Frontal cortex (tissue), 4 donors: ENCODE results near the gene DPH2. TPM values are rescaled to one million over a fixed set of nuclear protein-coding genes. Genes with fewer than 3 reads are reported as not detected.

Source experiments
- DNase-seq, 2 donors: peaks; one replicate each; pipeline ENCODE4 v3.0.0; 2012; ENCODE audit warnings: low spot score in 2 of 2
- FAIRE-seq: peaks from 2 replicates; lab custom pipeline; 2012; peaks lifted over from hg19 to GRCh38; lab: Jason Lieb, UNC
- total RNA-seq: library from RNA; depleted of rRNA; stranded (reverse); fragments of >200 nt; gene quantifications from one replicate; pipeline ENCODE4 v1.2.3, GENCODE V29; 2014
- donor health status: control.
- donor health status: control.
- donor health status: control.

Gene DPH2
- total RNA-seq, 1 donor from 2014 or later: 12.2 TPM

DNA sequence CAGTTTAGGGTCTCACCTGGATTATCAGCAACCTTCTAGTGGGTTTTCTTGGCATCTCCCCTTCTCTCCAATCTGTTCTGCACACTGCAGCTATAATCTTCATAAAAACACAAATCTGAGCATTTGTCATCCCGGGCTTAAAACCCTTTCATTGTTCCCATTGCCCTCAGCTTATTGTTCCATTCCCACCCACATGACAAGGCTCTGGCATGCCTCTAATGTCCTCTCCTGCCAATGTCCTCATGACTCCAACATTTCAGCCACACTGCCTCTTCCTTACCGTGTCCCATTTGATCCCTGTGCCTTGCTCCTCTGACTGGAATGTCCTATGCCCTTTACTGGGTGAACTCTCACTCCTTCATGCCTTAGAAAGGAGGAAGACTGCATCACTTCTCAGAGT is 7.5 kb upstream of the DPH2 start:
- FAIRE-seq: no peak
- DNase-seq: no peak

- FAIRE-seq: no peak
- DNase-seq: no peak
Measured at GRCh38 chr1:43963006-43963405, 6.8 kb upstream of the DPH2 start.

DNA sequence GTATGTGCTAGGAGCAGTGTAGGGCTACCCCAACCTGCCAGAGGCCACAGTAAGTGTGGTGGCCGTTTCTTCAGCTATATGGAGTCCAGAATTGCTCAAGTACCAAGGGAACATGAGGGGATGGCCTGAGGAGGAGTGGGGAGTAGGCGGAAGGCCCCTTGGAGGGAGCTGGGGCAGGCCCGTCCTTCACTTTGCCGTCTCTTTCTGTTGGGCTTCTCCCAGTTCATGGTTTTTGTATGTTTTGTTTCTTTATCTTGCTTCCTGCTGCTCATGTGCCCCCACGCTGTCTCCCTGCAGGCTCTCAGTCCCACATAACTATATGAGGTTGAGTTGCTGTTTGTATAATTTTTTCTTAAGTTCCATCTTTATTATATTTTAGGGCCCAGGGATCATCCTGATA is 5.9 kb upstream of the DPH2 start:
- FAIRE-seq: no peak
- no peak for DNase-seq

DNA sequence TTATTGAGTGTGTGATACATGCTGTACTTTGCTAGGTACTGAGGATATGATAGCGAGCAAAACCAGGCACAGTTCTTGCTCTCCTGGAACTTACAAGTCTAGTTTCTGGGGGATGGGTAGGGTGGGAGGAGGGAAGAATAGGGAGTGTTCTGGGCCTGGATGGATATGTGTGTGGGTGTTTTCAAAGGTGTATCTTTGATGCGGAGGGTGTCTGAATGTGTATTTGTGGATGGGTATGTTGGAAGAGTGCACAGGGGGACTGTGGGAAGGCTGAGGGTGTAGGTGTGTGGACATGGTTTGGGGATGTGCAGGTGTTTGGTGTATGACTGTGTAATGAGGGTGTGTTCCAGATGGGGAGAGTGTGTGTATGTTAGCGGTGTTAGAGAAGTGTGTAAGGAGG is 4.5 kb upstream of the DPH2 start:
- no peak for DNase-seq
- FAIRE-seq: no peak

- no peak for DNase-seq
Measured at GRCh38 chr1:43968348-43968948, 1.4 kb upstream of the DPH2 start.

GRCh38 chr1:43969416-43969745 is 429 bp upstream of the DPH2 start:
- DNase-seq (no peak), FAIRE-seq (no peak)

More at GRCh38 chr1:43968348-43968948, 1.4 kb upstream of the DPH2 start:
- FAIRE-seq: no peak

- no peak for DNase-seq
- FAIRE-seq: no peak
Measured at GRCh38 chr1:43970502-43970901, 692 bp downstream of the DPH2 start.

DNA sequence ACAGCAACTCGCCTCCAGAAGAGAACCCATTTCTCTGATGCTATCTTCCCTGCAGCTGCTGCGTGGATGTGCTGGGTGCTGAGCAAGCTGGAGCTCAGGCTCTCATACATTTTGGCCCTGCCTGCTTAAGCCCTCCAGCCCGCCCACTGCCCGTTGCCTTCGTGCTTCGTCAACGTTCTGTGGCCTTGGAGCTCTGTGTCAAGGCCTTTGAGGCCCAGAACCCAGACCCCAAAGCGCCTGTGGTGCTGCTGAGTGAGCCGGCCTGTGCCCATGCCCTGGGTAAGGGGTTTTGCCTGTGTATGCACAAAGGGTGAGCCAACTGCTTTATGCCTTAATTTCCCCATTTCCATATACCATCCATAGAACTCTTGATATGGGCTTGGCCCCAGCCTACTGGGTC is 1.1 kb downstream of the DPH2 start:
- DNase-seq: no peak
- FAIRE-seq: no peak

GRCh38 chr1:43971336-43971980 is 1.6 kb downstream of the DPH2 start:
- DNase-seq: no peak
- FAIRE-seq: no peak

DNA sequence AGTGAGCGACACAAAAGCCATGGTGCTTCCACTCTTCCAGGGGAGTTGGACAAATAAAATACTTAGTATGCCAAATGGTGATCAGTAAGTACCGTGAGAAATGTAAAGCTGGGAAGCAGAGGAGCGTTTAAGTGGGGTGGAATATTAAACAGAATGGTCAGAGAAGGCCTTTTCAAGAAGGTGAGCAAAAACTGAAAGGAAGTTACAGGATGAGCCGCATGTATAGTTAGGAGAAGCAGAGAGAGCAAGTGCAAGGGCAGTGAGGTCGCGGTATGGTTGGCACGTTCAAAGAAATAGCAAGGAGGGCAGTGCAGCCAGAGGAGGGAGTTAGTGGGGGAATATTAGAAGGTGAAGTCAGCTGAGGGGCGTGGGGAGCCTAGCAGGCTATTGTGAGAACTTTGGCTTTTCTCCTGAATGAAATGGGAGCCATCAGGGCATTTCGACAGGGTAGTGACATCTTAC is 4.2 kb downstream of the DPH2 start:
- DNase-seq: no peak
- FAIRE-seq: no peak

- peak; percentile 99 for DNase-seq
- FAIRE-seq: no peak
Measured at GRCh38 chr1:43974443-43975248, 4.8 kb downstream of the DPH2 start, which contains the start of gene ATP6V0B. ATP6V0B (plus strand) TSS chr1:43974960; CDS start chr1:43975041, 81 bp downstream.

GRCh38 chr1:43975249-43975961 is 5.6 kb downstream of the DPH2 start:
- peak; percentile 63 to 68 for DNase-seq
- FAIRE-seq: no peak

- no peak for FAIRE-seq
Measured at GRCh38 chr1:43976045-43976444, 6.2 kb downstream of the DPH2 start.

GRCh38 chr1:43976890-43977289 is 7.1 kb downstream of the DPH2 start:
- FAIRE-seq (no peak), DNase-seq (no peak)

More at GRCh38 chr1:43976045-43976444, 6.2 kb downstream of the DPH2 start:
- no peak for DNase-seq

DNA sequence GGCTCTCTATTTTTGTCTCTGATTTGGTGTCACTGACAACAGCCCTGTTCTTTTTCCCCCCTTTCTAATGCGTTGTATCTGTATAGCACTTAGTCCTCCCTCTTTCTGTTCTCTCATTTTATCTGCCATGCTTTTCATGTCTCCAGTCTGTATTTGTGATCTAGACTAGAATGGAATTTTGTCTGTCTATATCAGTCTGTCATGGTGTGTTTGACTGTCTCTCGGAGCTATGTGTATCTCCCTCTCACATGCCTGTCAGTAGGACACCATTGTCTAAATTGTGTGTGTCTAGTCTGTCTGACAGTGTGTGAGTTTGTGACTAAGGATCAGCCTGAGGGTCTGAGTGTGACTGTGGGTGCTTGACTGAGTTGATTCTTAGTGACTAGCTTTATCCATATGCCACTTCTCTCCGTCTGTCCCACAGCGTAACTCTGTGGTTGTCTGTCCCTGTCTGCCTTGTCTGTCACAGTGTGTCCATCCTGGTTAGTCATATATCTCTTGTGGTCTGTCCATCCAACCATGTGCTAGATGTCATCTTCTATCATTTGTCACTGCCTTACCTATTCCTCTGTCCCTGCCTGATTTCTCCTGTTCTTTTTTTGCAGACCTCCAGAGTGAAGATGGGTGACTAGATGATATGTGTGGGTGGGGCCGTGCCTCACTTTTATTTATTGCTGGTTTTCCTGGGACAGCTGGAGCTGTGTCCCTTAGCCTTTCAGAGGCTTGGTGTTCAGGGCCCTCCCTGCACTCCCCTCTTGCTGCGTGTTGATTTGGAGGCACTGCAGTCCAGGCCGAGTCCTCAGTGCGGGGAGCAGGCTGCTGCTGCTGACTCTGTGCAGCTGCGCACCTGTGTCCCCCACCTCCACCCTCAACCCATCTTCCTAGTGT is 7.8 kb downstream of the DPH2 start:
- FAIRE-seq (no peak), DNase-seq (no peak)

DNA sequence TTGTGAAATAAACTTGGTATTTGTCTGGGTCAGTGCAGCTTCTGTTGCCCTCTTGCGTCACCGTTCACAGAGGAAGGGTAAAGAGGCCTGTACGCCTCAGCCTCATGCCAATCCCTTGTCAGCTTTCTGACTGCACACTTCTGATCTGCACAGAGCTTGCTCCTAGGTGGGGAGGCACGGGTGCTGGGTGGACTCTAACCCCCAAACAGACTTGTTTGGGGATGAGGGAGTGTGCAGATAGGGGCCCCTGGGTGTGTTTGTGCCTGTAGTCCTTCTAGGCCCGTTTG is 8.4 kb downstream of the DPH2 start:
- DNase-seq: no peak
- no peak for FAIRE-seq

DNA sequence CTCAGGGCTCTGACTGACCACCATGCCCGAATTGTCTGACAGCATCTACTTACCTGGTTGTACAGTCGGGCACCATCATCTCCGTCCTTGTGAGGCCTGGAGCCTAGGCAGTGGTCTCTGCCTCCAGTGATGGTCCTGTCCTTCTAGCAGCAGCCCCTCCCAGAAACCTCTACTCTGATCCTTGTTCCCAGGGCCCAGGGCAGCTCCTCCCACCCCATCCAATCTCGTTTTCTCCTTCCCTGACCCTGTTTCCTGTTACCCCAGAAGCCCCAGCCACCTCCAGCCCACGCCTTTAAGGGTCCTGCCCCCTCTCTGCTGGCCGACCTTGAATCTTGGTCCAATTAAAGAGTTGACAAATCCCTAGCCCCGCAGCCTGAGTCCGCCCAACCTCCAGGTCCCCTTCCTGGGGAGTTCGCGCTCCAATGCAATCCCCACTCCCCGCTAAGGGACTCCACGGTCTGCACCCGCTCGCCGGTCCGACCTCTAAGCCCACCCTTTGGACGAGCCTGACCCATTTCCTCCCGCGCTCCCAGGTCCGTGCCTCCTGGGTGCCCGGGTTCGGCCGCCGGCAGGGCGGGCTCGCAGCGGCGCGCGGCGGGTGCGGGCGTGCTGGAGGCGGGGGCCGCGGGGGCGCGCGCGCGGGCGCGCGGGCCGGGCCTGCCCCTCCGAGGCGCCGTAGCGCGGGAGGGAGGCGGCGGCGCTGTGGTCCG is 8.9 kb downstream of the DPH2 start, which contains the start of gene B4GALT2:
TSS of gene B4GALT2 (plus strand) at position 660 of the 710 bp plus-strand sequence. CDS start 1,951 bp downstream, outside the sequence.
- DNase-seq (peak; percentile 89 to 91), FAIRE-seq (no peak)

DNA sequence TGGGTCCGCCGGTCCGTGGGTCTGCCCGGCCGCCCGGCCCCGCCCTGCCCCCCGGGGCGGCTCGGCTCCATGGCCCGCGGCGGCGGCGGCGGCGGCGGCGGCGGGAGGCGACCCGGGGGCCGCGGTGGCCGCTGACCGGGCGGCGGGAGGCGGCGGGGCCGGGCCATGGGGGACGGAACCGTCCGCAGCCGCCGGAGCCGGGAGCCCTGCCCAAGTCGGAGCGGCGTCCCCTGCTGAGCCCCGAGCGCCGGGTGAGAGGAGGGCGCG is 9.4 kb downstream of the DPH2 start:
- no peak for DNase-seq
- FAIRE-seq: no peak
